Measurements from ENCODE around the gene STAT5A. TPM values are rescaled to one million over a fixed set of nuclear protein-coding genes. Genes with fewer than 3 reads are reported as not detected.

The STAT5A gene
- polyA plus RNA-seq, 1 of the 3 experiments (the other 2 are of a cell fraction) = 2.3 TPM

- no peak for DNase-seq
- TF ChIP-seq CTCF (IDR thresholded peaks at IDR 0.05) = no peak
- no peak for TF ChIP-seq FOXJ3 (CRISPR knock-in tag; IDR thresholded peaks at IDR 0.05)
- TF ChIP-seq RXRA (IDR thresholded peaks at IDR 0.05; ENCODE audit: borderline replicate concordance, low read depth) = no peak
- no peak for TF ChIP-seq RFX5 (IDR thresholded peaks at IDR 0.05; ENCODE audit: low read length)
- TF ChIP-seq REST (IDR thresholded peaks at IDR 0.05; ENCODE audit: low read depth, low read length) = no peak
- no peak for TF ChIP-seq TCF12 (IDR thresholded peaks at IDR 0.05)
- TF ChIP-seq JUND (IDR thresholded peaks at IDR 0.05) = no peak
- TF ChIP-seq CHD2 (IDR thresholded peaks at IDR 0.05; ENCODE audit: low read length, partially characterized antibody) = no peak
- TF ChIP-seq MXI1 (IDR thresholded peaks at IDR 0.05; ENCODE audit: low read depth, low read length) = no peak
- no peak for TF ChIP-seq NFIC (IDR thresholded peaks at IDR 0.05; ENCODE audit: borderline replicate concordance)
- no peak for TF ChIP-seq PBX3 (IDR thresholded peaks at IDR 0.05)
- no peak for TF ChIP-seq USF1 (IDR thresholded peaks at IDR 0.05; ENCODE audit: borderline replicate concordance, low read depth)
- no peak for TF ChIP-seq TEAD4 (IDR thresholded peaks at IDR 0.05; ENCODE audit: borderline replicate concordance, insufficient read depth)
- no peak for TF ChIP-seq GABPA (IDR thresholded peaks at IDR 0.05; ENCODE audit: low read depth)
- Histone ChIP-seq H3K4me1 (ENCODE audit: control insufficient read depth in 1 of 2, insufficient read depth in 2 of 2, low read depth in 1 of 2, low read length in 1 of 2) (peaks cover 0 to 15% of the 10 kb centered on the region in 2 experiments; a peak in 2 of 4 replicates), H3K4me2 (no peak overlapping the region), H3K27ac (ENCODE audit: low read depth in 2 of 2, low read length in 1 of 2) (no peak overlapping the region), H3K79me2 (ENCODE audit: insufficient read depth) (no peaks in the 10 kb centered on the region), H3K27me3 (ENCODE audit: insufficient read depth) (no peaks in the 10 kb centered on the region), H2AFZ (ENCODE audit: low read depth) (no peak overlapping the region), H3K36me3 (replicated peaks in 1 of 2; ENCODE audit: control insufficient read depth in 1 of 2, insufficient read depth in 2 of 2, low read length in 1 of 2) (peaks cover 17 to 41% of the 10 kb centered on the region in 2 experiments), H4K20me1 (ENCODE audit: insufficient read depth) (no peaks in the 10 kb centered on the region), H3K9ac (no peak overlapping the region), H3F3A (replicated peaks; ENCODE audit: insufficient read depth) (peaks cover 14% of the 10 kb centered on the region), H3K4me3 (ENCODE audit: low read depth in 2 of 2, low read length in 1 of 2) (no peak overlapping the region), H3K9me3 (no peaks in the 10 kb centered on the region), H3K9me2 (no peaks in the 10 kb centered on the region)
- ChIA-PET CTCF (interaction anchor here (1.0 to 26.2 kb wide), 8 partner anchors 8 to 214 kb away, joined by 3 to 683 read pairs (median 6); no protein-coding TSS in a partner anchor), POLR2A (no interaction called here)
- WGBS (ENCODE audit: low lambda C conversion rate) = 100% methylated on average over 4 of the region's 4 CpGs
Measured at GRCh38 chr17:42313389-42313772, 25.1 kb downstream of the STAT5A start.
